ENCODE data around the gene CAPZA2. TPM values are rescaled to one million over a fixed set of nuclear protein-coding genes. Genes with fewer than 3 reads are reported as not detected.

Gene CAPZA2
- 53.2 and 68.3 TPM in 2 replicates for total RNA-seq

DNA sequence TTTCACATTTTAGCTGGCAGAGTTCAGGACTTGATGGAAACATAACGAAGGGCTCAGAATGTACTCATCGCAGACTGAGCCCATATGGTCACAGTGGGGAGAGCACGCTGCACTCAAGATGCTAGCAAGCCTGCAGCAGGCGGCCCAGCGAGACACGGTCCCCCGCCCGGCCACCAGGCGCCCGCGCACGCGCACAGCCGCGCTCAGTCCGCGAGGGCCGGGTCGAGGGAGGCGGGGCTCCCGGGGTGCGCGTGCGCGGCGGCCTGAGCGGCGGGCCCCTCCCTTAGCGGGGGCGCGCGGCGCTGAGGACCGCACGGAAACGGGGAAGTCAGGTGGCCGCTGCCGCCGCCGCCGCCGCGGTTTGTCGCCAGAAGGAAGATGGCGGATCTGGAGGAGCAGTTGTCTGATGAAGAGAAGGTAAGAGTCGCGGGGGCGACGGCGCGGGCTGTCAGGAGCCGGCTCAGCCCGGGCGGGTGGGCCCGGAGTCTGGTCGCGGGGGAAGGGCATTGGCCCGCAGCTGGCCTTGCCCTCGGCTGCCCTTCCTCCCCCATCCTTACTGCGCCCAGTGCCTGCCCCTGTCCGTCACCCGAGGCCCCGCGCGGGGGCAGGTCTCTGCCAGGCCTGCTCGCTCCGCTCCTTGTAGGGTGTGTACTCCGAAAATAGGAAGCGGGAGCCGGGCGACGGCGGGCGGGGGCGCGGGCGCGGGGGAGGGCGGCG is at the start of gene CAPZA2:
Gene CAPZA2, plus strand, starts transcription at position 354 of the 717 bp plus-strand sequence. Its CDS starts 25 bp downstream, at position 379.

DNA sequence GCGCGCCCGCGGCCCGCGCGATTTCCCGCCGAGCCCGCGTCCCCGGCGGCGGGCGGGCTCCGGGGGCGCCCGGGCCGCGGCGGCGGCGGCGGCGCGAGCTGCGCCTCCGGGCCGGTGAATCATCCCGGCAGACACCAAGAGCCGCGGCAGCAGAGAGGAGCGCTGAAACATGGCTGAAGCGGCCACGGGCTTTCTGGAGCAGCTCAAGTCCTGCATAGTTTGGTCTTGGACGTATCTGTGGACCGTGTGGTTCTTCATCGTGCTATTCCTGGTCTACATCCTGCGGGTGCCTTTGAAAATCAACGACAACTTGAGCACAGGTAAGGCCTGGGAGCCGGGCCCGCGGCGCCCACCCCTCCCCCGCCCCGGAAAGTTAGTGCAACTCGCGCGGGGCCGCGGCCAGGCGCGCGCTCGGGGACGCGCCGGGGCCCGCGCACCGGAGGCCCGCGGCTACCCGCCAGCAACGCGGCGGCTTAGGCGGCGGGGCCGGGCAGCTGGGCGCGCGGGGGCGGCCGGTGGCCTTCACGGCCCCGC is 91.1 kb downstream of the CAPZA2 start, which contains the start of gene ST7:
Gene ST7, plus strand, starts transcription at position 130 of the 534 bp plus-strand sequence. Its CDS starts 40 bp downstream, at position 170.

Other genes with a start within 250 kb of the CAPZA2 start
- gene MET, start 190.4 kb upstream of the CAPZA2 start, total RNA-seq, result 76.1 and 104 TPM in 2 replicates
- gene ST7, start 90.9 kb downstream of the CAPZA2 start, total RNA-seq, result 12.3 and 14.8 TPM in 2 replicates